OCI-LY7 (cell line): ENCODE results near the gene CMIP. TPM values are rescaled to one million over a fixed set of nuclear protein-coding genes. Genes with fewer than 3 reads are reported as not detected.

ENCODE experiments used
- BruUV-seq: library from RNA; stranded (reverse); fragments of 400-500 nt; replicated peaks from 2 replicates; lab custom pipeline; 2021; lab: Mats Ljungman, UMichigan
- CTCF ChIA-PET: fragments of 300-600 bp; sonication (Branson Sonifier 250); formaldehyde crosslinking; loops from one replicate; lab custom pipeline; 2022; ENCODE audit warnings: antibody characterized with exemption; ENCODE audit not compliant: unreplicated experiment; lab: Charles Lee
- POLR2A ChIA-PET: fragments of 300-600 bp; sonication (Branson Sonifier 250); formaldehyde crosslinking; loops from one replicate; lab custom pipeline; 2022; ENCODE audit warnings: antibody characterized with exemption; lab: Charles Lee
- DNase-seq: peaks from one replicate; pipeline ENCODE4 v3.0.0-alpha.2; 2015; ENCODE audit warnings: low spot score
- H2AFZ ChIP-seq: fragments of 200-600 bp; sonication (generic), shearing (Covaris generic); 2 replicates; pipeline ENCODE4 v1.6.1; 2014; ENCODE audit warnings: mild to moderate bottlenecking, antibody characterized with exemption, low read length, moderate library complexity
- H3K27ac ChIP-seq: fragments of 200-600 bp; sonication (generic); 2 replicates; pipeline ENCODE4 v1.5.1; 2014; ENCODE audit warnings: mixed run types, low read depth, mild to moderate bottlenecking, moderate library complexity, low read length, inconsistent platforms; ENCODE audit not compliant: poor library complexity, severe bottlenecking
- H3K36me3 ChIP-seq: fragments of 200-600 bp; sonication (generic); 2 replicates; pipeline ENCODE4 v1.6.1; 2014; ENCODE audit warnings: mild to moderate bottlenecking, antibody characterized with exemption, low read length, moderate library complexity, mixed read lengths; ENCODE audit not compliant: insufficient read depth
- H3K4me1 ChIP-seq: fragments of 200-600 bp; sonication (generic); 2 replicates; pipeline ENCODE4 v1.5.1; 2014; ENCODE audit warnings: mild to moderate bottlenecking, low read length; ENCODE audit not compliant: insufficient read depth, poor library complexity, severe bottlenecking
- H3K4me2 ChIP-seq: fragments of 200-600 bp; sonication (generic); 2 replicates; pipeline ENCODE4 v1.6.1; 2014; ENCODE audit warnings: mild to moderate bottlenecking, low read length
- H3K4me3 ChIP-seq: fragments of 200-600 bp; sonication (generic); 2 replicates; pipeline ENCODE4 v1.5.1; 2014; ENCODE audit warnings: mild to moderate bottlenecking, low read depth, low read length; ENCODE audit not compliant: poor library complexity, severe bottlenecking
- H3K79me2 ChIP-seq: fragments of 200-600 bp; sonication (generic); 2 replicates; pipeline ENCODE4 v1.6.1; 2016; ENCODE audit warnings: low read depth, mild to moderate bottlenecking, low read length, moderate library complexity, mixed read lengths; ENCODE audit not compliant: insufficient read depth
- H3K9me2 ChIP-seq: fragments of 200-600 bp; sonication (generic); 2 replicates; pipeline ENCODE4 v1.6.1; 2016; ENCODE audit warnings: mild to moderate bottlenecking, low read length, mixed read lengths; ENCODE audit not compliant: insufficient read depth
- H3K9me3 ChIP-seq: fragments of 200-600 bp; sonication (generic); 2 replicates; pipeline ENCODE4 v1.6.1; 2014; ENCODE audit warnings: mild to moderate bottlenecking, mixed run types, low read length, mixed read lengths
- H4K20me1 ChIP-seq: fragments of 200-600 bp; sonication (generic); 2 replicates; pipeline ENCODE4 v1.6.1; 2014; ENCODE audit warnings: mild to moderate bottlenecking, antibody characterized with exemption, low read length, moderate library complexity, mixed read lengths; ENCODE audit not compliant: insufficient read depth
- CTCF ChIP-seq: fragments of 200-600 bp; sonication (generic); conservative IDR thresholded peaks from 2 replicates; pipeline ENCODE4 v1.5.1; 2014; ENCODE audit warnings: mild to moderate bottlenecking, antibody characterized with exemption, low read length, moderate library complexity, mixed read lengths
- EZH2phosphoT487 ChIP-seq: fragments of 200-600 bp; sonication (generic); IDR thresholded peaks from 2 replicates; pipeline ENCODE4 v1.6.1; 2018; ENCODE audit warnings: low read depth, borderline replicate concordance, mild to moderate bottlenecking, mixed run types, antibody characterized with exemption, low read length, moderate library complexity, mixed read lengths
- intact Hi-C: fragments of 100-400 bp; cut with micrococcal nuclease; formaldehyde crosslinking; loops from one replicate; pipeline ENCODE4 v1.10.0; 2022; ENCODE audit not compliant: unreplicated experiment
- total RNA-seq, 2 experiments: library from RNA; depleted of rRNA in 1 of 2; stranded (reverse); fragments of >200 nt in 1 of 2; shearing (Covaris generic) in 1 of 2; gene quantifications; 2 replicates each; pipeline ENCODE4 v1.2.3, GENCODE V29; 2014 to 2022

Gene CMIP
- total RNA-seq, 2 experiments from 2014 or later, result 15.4 to 70.3 TPM

DNA sequence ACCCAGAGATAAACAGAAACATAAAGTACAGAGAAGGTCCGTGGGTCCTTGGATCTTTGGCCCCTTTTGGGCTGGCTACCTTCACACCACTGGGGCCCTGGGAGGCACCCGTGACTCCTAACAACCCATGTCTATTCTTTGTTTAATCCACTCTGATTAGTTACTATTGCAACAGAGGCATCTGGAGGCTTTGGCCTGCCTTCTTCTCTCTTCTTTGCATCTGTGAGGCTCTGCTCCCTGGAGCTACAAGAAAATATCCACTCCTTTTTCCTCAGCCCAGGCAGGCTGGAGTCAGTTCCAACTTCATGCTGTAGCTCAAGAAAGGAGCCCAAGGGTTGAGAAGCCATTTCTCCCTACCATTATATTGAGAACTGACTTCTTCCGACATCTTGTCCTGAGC, 9.5 kb upstream of the CMIP start:
- H3K9me2 ChIP-seq, result no peaks in the 10 kb centered on the region
- H3K27ac ChIP-seq, result no peak overlapping the region
- DNase-seq, result no peak
- no TSS peak for BruUV-seq
- no peak overlapping the region for H3K4me3 ChIP-seq
- no peaks in the 10 kb centered on the region for H3K36me3 ChIP-seq
- intact Hi-C loops, result no loop called here
- no peak overlapping the region; the same call in 1 of the 2 replicates for H2AFZ ChIP-seq
- H4K20me1 ChIP-seq, result no peaks in the 10 kb centered on the region
- no peaks in the 10 kb centered on the region for H3K79me2 ChIP-seq
- H3K4me2 ChIP-seq, result no peak overlapping the region
- TF ChIP-seq CTCF (no peak), EZH2phosphoT487 (no peak)
- H3K4me1 ChIP-seq, result peaks cover 41% of the 10 kb centered on the region
- no peaks in the 10 kb centered on the region for H3K9me3 ChIP-seq
- ChIA-PET CTCF (interaction anchor here (0.6 kb wide), 1 partner anchor 26 kb away, joined by 3 read pairs; no protein-coding TSS in a partner anchor), POLR2A (interaction anchor here (1.1 to 3.4 kb wide), 3 partner anchors 19 to 78 kb away, joined by 3 to 23 read pairs (median 3); no protein-coding TSS in a partner anchor)

DNA sequence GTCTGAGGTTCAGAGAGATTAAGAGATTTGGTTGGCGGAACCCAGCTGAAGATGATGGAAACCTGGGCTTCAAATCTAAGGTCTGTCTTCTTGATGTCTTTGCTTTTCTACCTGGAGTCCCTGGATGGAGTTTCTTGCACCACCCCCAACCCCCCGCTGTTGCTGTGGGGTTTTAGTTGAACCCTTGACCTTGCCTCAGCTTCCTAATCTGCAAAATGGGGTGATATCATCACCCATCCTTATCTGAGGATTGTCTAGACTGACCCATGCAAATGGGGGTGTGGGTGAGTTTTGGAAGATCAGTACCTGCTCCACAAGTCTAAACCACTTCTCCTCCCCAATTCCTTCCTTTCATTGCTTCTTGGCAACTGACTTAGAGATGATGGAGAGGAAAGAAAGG, 9.0 kb upstream of the CMIP start:
- POLR2A ChIA-PET, result interaction anchor here (1.4 to 3.4 kb wide), 2 partner anchors 19 to 45 kb away, joined by 3 to 23 read pairs; no protein-coding TSS in a partner anchor
- CTCF ChIA-PET, result interaction anchor here (0.6 kb wide), 1 partner anchor 26 kb away, joined by 3 read pairs; no protein-coding TSS in a partner anchor
- Histone ChIP-seq H3K27ac (no peak overlapping the region), H3K4me2 (no peak overlapping the region), H3K36me3 (no peaks in the 10 kb centered on the region), H3K9me3 (no peaks in the 10 kb centered on the region), H2AFZ (no peak overlapping the region; the same call in 1 of the 2 replicates), H3K4me1 (peaks cover 41% of the 10 kb centered on the region), H3K9me2 (no peaks in the 10 kb centered on the region), H4K20me1 (no peaks in the 10 kb centered on the region), H3K79me2 (no peaks in the 10 kb centered on the region), H3K4me3 (no peak overlapping the region)
- no TSS peak for BruUV-seq
- intact Hi-C loops, result no loop called here
- DNase-seq, result no peak
- TF ChIP-seq EZH2phosphoT487, result no peak
- no peak for TF ChIP-seq CTCF

DNA sequence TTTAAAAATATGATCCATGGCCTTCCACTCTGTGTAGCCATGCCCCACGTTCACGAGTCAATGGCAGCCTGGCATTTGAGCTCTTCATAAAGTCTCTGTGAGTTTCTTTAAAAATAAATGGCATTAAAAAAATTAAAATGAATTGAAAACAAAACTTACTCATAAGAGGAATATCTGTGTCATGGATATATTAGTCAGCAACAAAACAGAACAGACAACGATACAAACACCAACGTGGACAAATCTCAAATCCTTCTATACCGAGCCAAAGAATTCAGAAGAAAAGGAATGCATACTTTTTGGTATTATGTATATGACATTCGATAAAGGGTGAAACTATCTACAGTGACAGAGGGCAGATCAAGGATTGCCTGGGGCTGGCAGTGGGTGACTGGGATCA, 8.2 kb upstream of the CMIP start:
- no peaks in the 10 kb centered on the region for H4K20me1 ChIP-seq
- TF ChIP-seq CTCF (no peak), EZH2phosphoT487 (no peak)
- BruUV-seq, result no TSS peak
- ChIA-PET CTCF (no interaction called here), POLR2A (no interaction called here)
- no peak overlapping the region for H3K4me3 ChIP-seq
- intact Hi-C loops, result no loop called here
- no peaks in the 10 kb centered on the region for H3K36me3 ChIP-seq
- H2AFZ ChIP-seq, result no peak overlapping the region
- no peak for DNase-seq
- no peak overlapping the region for H3K4me2 ChIP-seq
- H3K4me1 ChIP-seq, result peaks cover 36% of the 10 kb centered on the region
- no peaks in the 10 kb centered on the region for H3K79me2 ChIP-seq
- no peaks in the 10 kb centered on the region for H3K9me2 ChIP-seq
- no peak overlapping the region for H3K27ac ChIP-seq
- H3K9me3 ChIP-seq, result no peaks in the 10 kb centered on the region
